Stimulated activated CD4-positive, alpha-beta T cell treated with anti-CD3 and anti-CD28 coated beads, Interleukin-2, amount 100 ng/mL, for 4 hours (primary cell): ENCODE measurements around the gene SPON1.
"Not testable (repeated sequence)": the region's sequence is repeated elsewhere in the genome, so short reads cannot be mapped to it uniquely, and the experiment has no call there.

Experiments
- DNase-seq: peaks from one replicate; pipeline ENCODE4 v3.0.0-alpha.2; 2020; ENCODE audit warnings: low read depth

Gene SPON1

DNA sequence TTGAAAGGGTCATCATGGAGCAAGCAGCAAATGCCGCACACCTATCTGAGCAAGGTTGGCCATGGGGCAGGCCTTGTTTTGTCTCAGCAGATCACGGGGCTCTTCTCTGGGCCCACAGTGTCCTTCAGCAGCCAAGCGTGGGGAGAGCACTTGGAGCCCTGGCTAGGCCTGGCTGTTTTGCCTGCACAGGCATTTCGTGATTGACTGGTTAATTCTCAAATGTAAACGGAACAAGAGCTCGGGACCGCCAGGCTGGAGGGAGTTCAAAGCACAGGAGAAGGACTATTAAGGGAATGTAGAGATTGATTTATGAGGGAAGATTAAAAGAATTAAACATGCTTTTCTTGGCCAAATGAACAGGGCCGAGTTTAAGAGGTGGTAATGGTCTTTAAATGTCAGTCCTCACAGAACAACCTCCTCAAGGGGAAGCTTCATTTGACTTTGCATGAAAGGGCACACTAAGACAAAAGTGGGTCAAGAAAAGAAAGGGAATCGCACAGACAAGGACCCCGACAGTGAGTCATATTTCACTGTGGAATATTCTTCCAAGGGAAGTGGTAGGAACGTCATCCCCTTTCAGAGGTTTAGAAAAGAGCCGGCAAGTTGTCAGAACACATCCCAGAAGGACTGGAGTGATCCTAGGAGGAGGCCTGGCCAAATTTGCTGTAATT, 20.7 kb downstream of the SPON1 start:
- DNase-seq: no peak

DNA sequence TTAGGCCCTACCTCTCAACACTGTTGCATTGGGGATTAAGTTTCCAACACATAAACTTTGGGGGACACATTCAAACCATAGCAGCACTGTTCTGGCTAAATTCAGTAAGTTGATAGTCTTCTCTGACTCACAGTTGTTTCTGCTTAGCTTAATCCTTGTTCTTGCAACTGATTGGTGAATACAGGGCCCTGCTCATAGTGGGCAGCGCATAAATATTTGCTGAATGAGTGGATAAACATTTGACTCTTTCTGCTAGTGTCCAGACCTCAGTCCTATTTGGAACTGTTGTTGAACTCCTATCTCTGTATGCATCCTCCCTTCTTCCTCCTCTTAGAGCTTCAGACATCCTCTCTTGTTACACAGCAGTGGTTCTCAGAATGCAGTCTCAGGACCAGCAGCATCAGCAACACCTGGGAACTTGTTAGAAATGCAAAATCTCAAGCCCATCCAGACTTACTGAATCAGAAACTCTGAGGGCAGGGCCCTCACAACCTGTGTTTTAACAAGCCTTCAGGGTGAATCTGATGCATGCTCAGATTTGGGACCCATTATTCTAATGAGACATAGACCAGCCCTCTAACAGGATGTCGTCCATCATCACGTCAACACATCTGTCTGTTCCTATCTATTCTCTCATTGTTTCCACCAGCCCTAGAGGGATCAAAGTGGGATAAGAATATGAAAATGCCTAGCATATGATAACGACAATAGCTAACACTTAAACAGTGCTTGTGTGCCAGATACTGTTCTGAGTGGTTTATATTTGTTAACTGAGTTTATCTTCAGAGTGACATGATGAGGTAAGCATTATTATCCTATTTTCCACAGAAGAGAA, 22.3 kb downstream of the SPON1 start:
- DNase-seq: no peak

DNA sequence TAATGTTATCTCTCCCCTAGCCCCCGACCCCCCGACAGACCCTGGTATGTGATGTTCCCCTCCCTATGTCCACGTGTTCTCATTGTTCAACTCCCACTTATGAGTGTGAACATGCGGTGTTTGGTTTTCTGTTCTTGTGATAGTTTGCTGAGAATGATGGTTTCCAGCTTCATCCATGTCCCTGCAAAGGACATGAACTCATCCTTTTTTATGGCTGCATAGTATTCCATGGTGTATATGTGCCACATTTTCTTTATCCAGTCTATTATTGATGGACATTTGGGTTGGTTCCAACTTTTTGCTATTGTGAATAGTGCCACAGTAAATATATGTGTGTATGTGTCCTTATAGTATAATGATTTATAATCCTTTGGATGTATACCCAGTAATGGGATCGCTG, 24.2 kb downstream of the SPON1 start:
- DNase-seq: not testable (repeated sequence)

DNA sequence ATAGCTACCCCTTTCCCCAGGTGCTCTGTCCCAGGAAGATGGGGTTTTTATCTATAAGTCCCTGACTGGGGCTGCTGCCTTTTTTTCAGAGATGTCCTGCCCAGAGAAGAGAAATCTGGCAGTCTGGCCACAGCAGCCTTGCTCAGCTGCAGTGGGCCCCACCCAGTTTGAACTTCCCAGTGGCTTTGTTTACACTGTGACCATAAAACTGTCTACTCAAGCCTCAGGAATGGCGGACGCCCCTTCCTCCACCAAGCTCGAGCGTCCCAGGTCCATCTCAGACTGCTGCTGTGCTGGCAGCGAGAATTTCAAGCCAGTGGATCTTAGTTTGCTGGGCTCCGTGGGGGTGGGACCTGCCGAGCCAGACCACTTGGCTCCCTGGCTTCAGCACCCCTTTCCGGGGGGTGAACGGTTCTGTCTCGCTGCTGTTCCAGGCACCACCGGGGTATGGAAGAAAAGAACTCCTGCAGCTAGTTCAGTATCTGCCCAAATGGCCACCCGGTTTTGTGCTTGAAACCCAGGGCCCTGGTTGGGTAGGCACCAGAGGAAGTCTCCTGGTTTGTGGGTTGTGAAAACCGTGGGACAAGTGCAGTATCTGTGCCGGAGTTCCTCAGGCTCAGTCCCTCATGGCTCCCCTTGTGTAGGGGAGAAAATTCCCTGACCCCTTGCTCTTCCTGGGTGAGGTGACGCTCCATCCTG, 29.8 kb downstream of the SPON1 start:
- not testable (repeated sequence) for DNase-seq

DNA sequence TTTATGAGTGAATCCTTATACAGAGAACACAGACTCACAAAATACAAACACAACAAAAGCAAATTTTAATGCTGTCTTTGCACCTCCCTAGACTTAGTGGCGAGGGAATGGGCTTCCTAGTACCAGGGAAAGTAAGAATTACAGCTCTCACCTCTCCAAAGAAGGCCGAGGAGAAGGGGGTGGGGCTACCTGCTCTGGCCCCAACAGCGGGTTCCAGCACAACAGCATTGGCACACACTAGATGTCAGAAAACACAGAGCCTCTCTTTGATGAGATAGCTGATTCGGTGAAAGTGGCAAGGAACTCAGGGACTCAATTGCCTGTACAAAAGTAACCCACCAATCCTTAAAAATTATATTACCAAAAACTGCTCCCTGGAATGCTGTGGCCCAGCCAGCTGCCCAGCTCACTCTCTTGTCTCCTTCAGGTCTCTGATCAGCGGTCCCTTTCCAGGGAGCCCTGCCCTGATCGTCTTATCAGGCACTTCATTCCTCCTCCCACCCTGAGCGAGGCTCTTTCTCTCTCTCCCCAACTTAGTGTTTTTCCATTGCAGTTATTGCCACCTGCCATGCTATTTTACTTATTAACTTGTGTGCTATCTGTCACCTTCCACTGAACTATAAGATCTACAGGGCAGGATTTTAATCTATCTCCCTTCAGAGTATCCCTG, 30.7 kb downstream of the SPON1 start:
- DNase-seq: no peak

DNA sequence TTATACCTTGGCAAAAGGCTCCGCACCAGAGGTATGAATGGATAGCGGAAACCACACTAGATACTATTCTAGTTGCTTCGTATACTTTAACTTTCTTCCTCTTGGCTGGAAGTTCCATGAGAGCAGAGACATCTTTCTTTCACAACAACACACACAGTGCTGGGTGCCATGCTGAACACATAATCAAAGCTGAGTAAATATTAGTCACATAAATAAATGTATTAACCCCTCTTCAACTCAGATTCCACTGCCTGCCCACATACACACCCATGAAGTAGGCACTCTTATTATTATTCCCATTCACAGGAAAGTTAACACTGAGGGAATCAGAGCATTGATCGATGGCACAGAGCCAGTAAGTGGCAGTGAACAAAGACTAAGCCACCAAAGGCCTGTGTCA, 35.4 kb downstream of the SPON1 start:
- DNase-seq: no peak

DNA sequence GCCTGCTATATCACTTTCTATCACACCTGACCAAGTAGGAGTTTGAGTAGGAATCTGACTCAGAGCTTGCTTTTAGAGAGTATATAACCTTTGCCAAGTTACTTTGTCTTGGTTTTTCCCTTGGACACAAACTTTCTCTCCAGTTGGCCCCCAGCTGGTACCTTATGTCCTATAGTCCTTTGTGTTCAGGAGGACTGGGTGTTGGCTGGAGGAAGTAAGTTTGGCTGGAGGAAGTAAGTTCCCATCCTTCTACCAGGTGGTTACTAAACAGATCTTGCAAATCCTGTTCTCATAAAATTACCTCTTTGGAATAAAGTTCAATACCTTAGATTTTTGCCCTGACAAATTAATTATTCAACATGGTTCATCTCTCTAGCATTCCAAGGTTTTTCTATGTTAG, 37.2 kb downstream of the SPON1 start:
- DNase-seq: no peak

DNA sequence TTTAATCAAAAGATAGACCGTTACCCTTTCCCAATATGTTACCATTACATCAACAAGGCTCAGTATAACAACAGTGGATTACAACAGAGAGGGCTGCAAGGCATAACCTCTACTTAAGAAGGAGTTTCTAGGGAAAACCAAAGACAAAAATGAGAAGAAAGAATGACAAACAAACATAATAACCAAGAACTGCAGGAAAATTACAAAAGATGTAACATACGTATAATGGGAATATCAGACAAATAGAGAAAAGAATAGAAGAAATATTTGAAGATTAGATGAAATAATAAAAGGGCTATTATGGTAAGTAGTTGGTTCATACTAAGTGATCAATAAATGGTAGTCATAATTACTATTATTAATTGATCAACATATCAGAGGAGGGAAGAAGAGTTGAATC, 39.1 kb downstream of the SPON1 start:
- DNase-seq: no peak

DNA sequence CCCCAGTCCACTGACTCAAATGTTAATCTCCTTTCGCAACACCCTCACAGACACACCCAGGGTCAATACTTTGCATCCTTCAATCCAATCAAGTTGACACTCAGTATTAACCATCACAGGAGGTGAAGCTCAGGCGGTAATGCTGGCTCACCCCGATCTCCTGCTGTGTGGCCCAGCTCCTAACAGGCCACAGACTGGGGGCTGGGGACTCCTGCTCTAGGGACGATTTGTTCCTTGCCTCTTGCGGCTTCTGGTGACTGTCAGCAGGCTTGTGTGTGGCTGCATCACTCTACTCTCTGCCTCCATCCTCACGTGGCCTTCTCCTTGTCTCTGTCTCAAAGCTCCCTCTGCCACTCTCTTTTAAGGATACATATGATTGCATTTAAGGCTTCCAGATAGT, 45.0 kb downstream of the SPON1 start:
- DNase-seq: no peak

DNA sequence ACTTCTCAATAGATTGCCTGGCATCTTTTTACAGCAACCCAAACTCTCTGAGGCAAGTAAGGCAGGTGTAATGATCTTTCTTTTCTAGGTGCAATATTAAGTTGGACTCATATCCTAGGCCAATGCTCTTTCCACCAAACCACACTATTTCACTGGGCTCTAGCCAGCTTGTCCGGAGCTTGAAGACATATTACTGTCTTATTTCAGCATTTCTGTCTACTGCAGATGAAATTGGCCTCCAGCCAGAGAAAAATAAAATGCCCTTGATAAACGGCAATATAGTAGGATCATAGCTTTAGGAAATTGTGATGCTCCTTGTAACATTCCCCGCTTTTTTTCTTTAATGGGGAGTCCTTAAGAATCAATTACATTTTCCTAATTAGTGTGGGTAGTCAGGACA, 48.1 kb downstream of the SPON1 start:
- DNase-seq: no peak

DNA sequence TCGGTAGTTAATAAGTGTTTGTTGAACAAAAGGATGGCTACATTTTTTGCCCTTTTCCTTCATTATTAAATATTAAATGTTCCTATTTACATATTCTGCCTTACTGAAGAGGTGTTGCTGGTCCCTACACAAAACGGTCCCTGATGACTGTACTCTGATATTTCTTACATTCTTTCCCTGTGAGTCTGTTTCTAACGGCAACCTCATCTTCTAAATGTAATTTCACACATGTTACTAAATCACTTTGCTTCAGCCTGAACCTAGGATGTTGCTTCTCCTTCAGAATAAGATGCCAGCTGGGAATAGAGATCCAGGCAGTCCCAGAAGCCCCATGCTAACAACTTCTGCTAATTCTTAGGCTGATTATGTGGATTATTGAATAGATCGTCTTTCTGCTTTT, 50.3 kb downstream of the SPON1 start:
- no peak for DNase-seq

DNA sequence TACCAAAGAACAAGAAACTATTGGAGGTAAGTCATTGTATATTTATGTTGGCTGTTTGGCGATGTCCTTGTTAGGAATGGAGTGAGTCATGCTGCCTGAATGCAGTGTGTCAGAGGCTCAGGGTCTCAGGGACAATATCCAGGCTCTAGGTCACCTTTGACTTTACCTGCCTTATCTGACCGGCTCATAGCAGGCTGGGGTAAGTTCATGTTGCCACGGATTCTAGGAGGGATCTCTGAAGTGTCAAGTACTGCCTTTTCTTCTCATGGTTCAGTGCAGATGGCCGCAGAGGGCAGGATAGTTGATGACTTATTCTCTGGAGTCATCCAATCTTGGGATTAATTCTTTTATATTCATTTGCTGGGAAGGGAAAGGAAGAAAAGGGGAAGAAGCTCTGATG, 53.2 kb downstream of the SPON1 start:
- no peak for DNase-seq

DNA sequence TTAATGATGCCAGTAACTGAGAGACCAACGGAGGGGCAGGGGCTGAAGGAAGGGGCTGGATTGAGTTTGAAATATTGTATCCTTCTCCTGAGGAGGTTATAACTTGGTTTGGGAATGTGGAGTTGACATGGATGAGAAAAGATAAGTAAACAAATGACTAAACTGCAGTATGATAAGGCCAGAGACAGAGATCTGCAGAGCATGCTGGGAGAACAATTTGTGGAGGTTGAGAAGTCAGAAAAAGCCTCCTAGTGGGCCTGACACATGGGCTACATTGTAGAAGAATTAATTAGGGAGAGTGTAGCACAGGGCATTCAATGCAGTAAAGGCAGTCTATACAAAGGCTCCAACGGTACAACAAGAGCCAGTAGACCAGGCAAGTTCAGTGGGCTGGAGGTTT, 55.9 kb downstream of the SPON1 start:
- DNase-seq: no peak

DNA sequence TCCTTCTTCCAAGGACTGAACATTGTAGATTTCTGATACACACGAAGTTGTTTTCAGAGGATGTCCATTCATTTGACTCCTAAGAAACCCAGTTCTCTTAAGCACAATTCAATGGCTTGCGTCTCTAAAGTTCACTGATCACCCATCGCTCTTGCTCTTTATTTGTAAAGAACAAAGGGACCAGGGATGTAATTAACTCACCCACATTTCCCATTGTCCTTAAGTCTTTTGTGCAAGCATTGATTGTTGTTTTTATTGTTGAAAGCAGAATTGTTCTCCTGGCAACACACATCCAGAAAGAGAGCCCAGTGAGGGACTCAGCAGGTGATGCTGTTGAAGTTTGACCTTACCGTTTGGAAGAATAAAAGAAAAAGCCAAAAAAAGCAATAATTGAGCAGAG, 59.2 kb downstream of the SPON1 start:
- DNase-seq: no peak

DNA sequence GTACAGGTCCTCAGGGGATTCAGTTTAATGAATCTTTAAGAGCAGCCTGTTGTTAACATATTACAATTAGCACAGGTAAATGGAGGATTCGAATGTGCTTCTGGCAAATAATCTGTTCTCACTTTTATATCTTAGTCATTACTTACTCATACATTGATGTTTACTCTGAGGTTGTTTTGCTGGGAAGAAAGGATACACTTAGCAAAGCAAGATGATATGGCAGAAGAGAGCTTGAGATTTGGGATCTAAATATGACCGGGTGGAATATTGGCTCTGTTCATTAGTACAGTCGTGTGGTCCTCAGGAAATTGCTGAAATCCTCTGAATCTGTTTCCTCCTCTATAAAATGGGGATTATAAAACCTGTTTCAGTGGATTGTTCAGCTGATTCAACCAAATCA, 59.7 kb downstream of the SPON1 start:
- no peak for DNase-seq

DNA sequence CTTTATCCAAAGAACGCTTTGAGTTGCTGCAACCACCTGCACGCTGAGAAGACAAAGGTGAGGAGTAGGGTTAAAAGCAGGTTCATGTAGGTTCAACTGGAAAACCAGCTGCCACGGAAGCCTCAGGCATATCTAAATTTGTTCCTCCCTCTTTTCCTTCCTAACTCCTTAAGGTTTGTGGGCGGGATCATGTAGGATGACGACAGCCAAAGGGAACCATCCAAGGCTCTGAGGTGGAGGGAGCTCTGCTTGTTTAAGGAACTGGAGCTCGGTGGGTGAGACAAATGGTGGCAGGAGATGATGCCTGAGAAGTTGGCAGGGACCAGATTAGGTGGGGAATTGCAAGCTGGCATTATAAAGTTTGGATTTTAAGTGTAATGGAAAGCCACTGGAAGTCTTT, 60.3 kb downstream of the SPON1 start:
- no peak for DNase-seq

DNA sequence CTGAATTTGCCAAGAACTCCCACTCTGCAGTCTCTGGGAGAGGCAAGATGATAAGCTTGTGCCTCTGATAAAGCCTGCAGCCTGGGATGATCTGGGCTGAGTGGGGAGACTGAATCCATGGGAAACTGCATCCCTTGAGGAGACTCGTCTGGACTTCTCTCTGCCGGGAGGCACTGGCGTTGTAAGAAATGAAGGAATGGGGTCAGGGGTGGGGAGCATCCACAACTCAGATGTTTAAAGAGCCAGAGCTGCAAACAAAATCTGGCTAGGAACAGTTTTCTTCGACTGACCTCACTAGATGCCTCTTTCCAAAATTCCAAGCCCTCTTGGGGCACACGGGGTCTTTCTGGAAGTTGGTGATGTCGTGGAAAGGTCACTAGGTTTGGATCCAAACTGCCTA, 64.4 kb downstream of the SPON1 start:
- no peak for DNase-seq

DNA sequence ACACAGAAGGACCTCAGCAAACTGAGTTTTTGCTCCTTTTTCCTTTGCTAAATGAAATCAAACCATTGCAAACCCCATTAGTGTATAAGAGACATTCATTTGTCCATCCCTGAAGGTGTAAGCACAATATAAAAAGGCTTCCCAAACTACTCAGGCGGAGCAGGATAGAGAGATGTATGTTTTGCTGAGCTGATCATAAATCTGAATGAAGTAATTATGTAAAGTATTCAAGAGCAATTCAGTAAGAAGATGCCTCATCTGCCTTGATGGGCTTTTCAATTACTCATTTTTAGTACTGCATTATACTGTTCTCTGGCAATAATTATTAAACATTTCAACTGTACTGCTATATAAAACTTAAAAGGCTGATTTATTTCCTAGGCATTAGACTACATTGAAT, 65.0 kb downstream of the SPON1 start:
- DNase-seq: no peak

DNA sequence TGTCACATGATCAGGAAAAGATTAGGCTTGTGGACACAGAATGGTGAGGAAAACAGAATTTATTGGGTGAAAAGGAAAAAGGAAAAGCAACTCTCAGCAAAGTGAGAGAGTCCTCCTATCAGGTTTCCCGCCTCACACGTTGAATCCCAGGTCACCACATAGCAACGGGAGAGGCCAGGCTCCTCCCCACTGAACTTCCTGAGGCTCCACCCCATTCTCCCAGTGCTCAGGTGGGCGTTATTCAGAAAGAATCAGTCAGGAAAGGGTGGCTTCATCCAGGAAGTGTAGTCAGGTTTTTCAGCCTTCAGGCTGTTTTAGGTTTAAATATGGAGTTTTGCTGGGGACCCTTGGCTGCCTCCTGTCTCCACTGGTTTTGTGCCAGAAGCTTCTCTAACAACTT, 66.9 kb downstream of the SPON1 start:
- no peak for DNase-seq

DNA sequence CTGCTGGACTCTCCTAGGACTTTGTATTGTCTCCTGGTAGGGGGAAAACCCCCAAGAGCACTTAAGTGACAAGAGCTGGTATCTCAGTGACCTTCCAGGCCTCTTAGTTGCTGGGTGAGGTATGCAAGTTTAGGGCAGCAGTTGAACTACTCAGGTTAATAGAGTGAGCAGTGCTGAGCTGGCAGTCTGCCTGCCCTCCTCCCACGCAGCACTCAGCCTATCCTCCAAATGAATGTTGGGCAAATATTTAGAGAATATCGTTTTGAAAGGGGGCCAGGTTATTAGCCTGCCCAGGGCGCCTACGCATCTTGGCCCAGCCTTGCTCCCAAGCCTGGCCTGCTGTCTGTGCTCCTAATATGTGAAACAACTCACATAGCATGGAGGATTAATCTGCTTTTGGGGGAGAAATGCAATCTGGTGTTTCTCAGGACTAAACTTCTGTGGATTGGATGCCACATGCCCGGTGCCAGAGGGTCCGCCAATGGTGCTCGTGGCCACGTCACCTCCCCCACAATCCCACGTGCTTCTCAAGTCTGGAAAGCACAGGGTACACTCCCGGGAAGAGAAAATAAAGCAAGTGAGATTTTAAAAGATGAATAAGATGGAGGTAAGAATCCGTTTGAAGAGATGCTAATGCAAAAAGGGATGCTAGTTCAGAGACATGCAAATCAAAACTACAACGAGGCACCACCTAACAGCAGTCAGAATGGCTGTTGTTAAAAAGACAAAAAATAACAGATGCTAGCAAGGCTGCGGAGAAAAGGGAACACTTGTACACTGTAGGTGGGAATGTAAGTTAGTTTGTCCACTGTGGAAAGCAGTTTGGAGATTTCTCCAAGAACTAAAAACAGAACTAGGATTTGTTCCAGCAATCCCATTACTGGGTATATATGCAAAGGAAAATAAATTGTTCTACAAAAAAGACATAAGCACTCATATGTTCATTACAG, 67.7 kb downstream of the SPON1 start:
- no peak for DNase-seq

DNA sequence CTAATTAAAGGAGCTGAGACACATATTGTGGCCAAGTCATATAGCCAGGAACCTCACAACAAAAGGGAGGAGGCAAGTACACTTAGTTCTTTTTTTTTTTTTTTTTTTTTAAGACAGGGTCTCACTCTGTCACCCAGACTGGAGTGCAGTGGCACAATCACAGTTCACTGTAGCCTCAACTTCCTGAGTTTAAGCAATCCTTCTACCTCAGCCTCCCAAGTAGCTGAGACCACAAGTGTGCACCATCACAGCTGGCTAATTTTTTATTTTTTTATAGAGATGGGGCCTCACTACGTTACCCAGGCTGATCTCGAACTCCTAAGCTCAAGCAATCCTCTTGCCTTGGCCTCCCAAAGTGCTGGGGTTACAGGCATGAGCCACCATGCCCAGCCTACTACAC, 73.0 kb downstream of the SPON1 start:
- DNase-seq: not testable (repeated sequence)

DNA sequence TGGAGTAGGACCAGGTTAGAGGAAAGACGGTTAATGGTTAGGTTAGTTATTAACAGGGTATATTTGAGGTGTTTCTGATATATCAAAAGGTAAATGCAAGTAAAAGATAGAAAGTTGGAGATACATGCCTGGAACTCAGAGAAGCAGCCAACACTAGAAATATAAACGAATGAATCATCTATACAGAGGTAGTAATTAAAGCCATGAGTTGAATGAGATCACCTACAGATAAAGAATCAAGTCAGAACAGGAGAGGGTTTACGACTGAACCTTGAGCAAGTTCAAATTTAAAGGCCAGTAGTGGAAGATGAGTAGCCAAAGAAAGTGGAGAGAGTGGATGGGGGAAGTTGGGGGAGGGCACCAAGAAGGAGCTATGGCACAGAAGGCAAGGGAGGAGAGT, 73.9 kb downstream of the SPON1 start:
- DNase-seq: no peak
